ENCODE data around the gene LARGE1. TPM values are rescaled to one million over a fixed set of nuclear protein-coding genes. Genes with fewer than 3 reads are reported as not detected.

LARGE1 gene
- total RNA-seq = 10 to 100 TPM; 12.5 to 21.1 TPM

DNA sequence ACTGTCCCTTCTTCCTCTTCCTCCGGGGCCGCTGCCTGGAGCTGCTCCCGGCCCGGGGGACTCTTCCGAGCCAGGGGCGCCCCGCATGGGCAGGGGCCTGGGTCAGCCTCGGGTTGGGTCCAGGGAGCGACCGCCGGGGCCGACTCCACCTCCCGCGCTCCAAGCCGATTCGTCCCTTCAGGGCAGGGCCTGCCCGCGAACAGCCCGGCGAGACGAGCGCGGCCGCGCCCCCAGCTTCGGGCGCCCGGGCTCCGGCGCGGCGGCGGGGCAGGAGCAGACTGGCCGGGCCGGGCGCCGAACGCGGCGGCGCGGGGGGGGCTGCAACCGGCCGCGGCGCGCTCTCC is at the start of gene LARGE1:
TSS of gene LARGE1 (minus strand) at position 280 of the 344 bp plus-strand sequence.
- H3K27me3 ChIP-seq = no peaks in the 10 kb centered on the region
- peaks cover 40% of the 10 kb centered on the region for H3K4me1 ChIP-seq
- peak within 1 kb of the TSS; percentile 1 to 69 (median 68) for H3K27ac ChIP-seq
- no peaks in the 10 kb centered on the region for H3K36me3 ChIP-seq (replicated peaks in 1 of 2; ENCODE audit: insufficient read depth in 1 of 2, low read depth in 2 of 2)
- 0% methylated on average over 39 of the region's 47 CpGs; no CpG with 5 or more reads in 1 of the 2 donors for WGBS, 2 donors
- ATAC-seq (peak; percentile 29), DNase-seq (peak; percentile 32 to 54 (median 50))
- no peaks in the 10 kb centered on the region for H3K9me3 ChIP-seq
- intact Hi-C loops (cut with DNase I) = loop anchor here (10.0 kb wide), 1 partner anchor 185 kb away; no protein-coding TSS in a partner anchor
- H3K4me3 ChIP-seq = peak within 1 kb of the TSS; percentile 64 to 89
- TF ChIP-seq POLR2A (IDR thresholded peaks at IDR 0.05) = no peak
- TF ChIP-seq, protein P1, sequence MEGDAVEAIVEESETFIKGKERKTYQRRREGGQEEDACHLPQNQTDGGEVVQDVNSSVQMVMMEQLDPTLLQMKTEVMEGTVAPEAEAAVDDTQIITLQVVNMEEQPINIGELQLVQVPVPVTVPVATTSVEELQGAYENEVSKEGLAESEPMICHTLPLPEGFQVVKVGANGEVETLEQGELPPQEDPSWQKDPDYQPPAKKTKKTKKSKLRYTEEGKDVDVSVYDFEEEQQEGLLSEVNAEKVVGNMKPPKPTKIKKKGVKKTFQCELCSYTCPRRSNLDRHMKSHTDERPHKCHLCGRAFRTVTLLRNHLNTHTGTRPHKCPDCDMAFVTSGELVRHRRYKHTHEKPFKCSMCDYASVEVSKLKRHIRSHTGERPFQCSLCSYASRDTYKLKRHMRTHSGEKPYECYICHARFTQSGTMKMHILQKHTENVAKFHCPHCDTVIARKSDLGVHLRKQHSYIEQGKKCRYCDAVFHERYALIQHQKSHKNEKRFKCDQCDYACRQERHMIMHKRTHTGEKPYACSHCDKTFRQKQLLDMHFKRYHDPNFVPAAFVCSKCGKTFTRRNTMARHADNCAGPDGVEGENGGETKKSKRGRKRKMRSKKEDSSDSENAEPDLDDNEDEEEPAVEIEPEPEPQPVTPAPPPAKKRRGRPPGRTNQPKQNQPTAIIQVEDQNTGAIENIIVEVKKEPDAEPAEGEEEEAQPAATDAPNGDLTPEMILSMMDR (IDR thresholded peaks at IDR 0.05) = no peak

GRCh38 chr22:33969045-33969444 is 48.8 kb upstream of the LARGE1 start:
- no peak for ATAC-seq
- TF ChIP-seq, protein P1 (IDR thresholded peaks at IDR 0.05) = no peak
- TF ChIP-seq POLR2A (IDR thresholded peaks at IDR 0.05) = no peak
- intact Hi-C loops (cut with DNase I) = no loop called here
- no peak overlapping the region for H3K27ac ChIP-seq
- H3K4me1 ChIP-seq = no peaks in the 10 kb centered on the region
- DNase-seq = no peak
- H3K27me3 ChIP-seq = no peaks in the 10 kb centered on the region
- H3K4me3 ChIP-seq = no peak overlapping the region
- H3K36me3 ChIP-seq (replicated peaks in 1 of 2; ENCODE audit: insufficient read depth in 1 of 2, low read depth in 2 of 2) = no peaks in the 10 kb centered on the region
- no peaks in the 10 kb centered on the region for H3K9me3 ChIP-seq

DNA sequence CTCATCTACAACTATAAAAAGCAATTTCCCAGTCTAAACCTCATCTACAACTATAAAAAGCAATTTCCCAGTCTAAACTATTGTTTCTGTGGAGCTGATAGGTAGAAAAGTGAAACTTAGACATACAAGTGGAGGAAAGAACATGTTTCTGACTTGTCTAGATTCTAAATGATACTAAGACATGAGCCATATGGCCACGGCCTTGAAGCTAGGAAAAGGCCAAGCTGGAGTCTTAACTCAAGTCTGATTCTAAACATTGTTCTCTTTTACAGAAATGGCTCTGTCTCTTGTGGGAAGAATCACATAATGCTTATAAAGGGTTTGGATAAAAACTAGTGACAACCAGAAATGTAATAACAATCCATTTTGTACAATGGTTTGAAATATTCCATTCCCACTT is 43.8 kb upstream of the LARGE1 start:
- intact Hi-C loops (cut with DNase I) = no loop called here
- Histone ChIP-seq H3K9me3 (no peaks in the 10 kb centered on the region), H3K4me3 (no peak overlapping the region), H3K36me3 (replicated peaks in 1 of 2; ENCODE audit: insufficient read depth in 1 of 2, low read depth in 2 of 2) (no peaks in the 10 kb centered on the region), H3K4me1 (no peaks in the 10 kb centered on the region), H3K27ac (no peak overlapping the region), H3K27me3 (no peaks in the 10 kb centered on the region)
- DNase-seq (no peak), ATAC-seq (no peak)
- WGBS, 2 donors = 66 to 81% methylated on average over 1 of the region's 1 CpG
- TF ChIP-seq, protein P1 (IDR thresholded peaks at IDR 0.05) = no peak

DNA sequence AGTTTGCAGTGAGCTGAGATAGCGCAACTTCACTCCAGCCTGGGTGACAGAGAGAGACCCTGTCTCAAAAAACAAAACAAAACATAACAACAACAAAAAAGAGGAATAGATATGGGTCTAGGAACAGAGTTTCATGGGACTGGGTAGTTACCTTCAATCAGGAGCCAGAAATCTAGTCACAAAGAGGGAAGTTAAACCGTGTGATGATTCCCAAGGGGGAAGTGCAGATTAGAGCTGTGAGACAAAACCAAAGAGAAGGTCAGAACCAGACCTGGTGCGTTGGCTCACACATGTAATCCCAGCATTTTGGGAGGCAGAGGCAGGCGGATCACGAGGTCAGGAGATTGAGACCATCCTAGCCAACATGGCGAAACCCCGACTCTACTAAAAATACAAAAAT is 42.1 kb upstream of the LARGE1 start:
- DNase-seq = no peak
- Histone ChIP-seq H3K4me1 (no peaks in the 10 kb centered on the region), H3K27ac (no peak overlapping the region), H3K36me3 (replicated peaks in 1 of 2; ENCODE audit: insufficient read depth in 1 of 2, low read depth in 2 of 2) (no peaks in the 10 kb centered on the region), H3K27me3 (no peaks in the 10 kb centered on the region), H3K4me3 (no peak overlapping the region), H3K9me3 (no peaks in the 10 kb centered on the region)
- no peak for ATAC-seq
- intact Hi-C loops (cut with DNase I) = no loop called here
- WGBS, 2 donors = 77 to 81% methylated on average over 7 of the region's 7 CpGs
- TF ChIP-seq, protein P1 (IDR thresholded peaks at IDR 0.05) = no peak
- no peak for TF ChIP-seq POLR2A (IDR thresholded peaks at IDR 0.05)

GRCh38 chr22:33958741-33959140 is 38.5 kb upstream of the LARGE1 start:
- TF ChIP-seq POLR2A (IDR thresholded peaks at IDR 0.05) = no peak
- TF ChIP-seq, protein P1 (IDR thresholded peaks at IDR 0.05) = no peak
- intact Hi-C loops (cut with DNase I) = no loop called here
- Histone ChIP-seq H3K27me3 (no peaks in the 10 kb centered on the region), H3K9me3 (no peaks in the 10 kb centered on the region), H3K27ac (no peak overlapping the region), H3K4me1 (no peaks in the 10 kb centered on the region), H3K36me3 (replicated peaks in 1 of 2; ENCODE audit: insufficient read depth in 1 of 2, low read depth in 2 of 2) (no peaks in the 10 kb centered on the region), H3K4me3 (no peak overlapping the region)
- no peak for ATAC-seq
- DNase-seq = no peak

All from body of pancreas (tissue), 4 donors.